Heart right ventricle (tissue), 16 donors: ENCODE measurements around the gene TEC. TPM values are rescaled to one million over a fixed set of nuclear protein-coding genes. Genes with fewer than 3 reads are reported as not detected.
"Not testable (repeated sequence)": the region's sequence is repeated elsewhere in the genome, so short reads cannot be mapped to it uniquely, and the experiment has no call there.

Experiments used
- ATAC-seq, 8 donors: fragments of 200-7000 bp; cut with Tn5 transposase; one replicate each; pipeline ENCODE4 v1.9.1; 2020; ENCODE audit warnings: mild to moderate bottlenecking in 8 of 8, moderate library complexity in 8 of 8, moderate number of reproducible peaks in 1 of 8
- DNase-seq, 2 donors: peaks; one replicate each; pipeline ENCODE4 v3.0.0-alpha.2; 2020
- H3K27ac ChIP-seq, 10 donors: fragments of 200-600 bp; sonication (generic) in 2 of 10; one replicate each; pipeline versions ENCODE4 v1.5.0 to v1.8.0; 2020 to 2022; ENCODE audit warnings: mild to moderate bottlenecking in 3 of 10
- H3K27me3 ChIP-seq, 7 donors: fragments of 200-600 bp; one replicate each; pipeline ENCODE4 v1.8.0; 2021 to 2022; ENCODE audit warnings: mild to moderate bottlenecking in 2 of 7
- H3K36me3 ChIP-seq, 9 donors: fragments of 200-600 bp; sonication (generic) in 1 of 9; one replicate each; pipeline versions ENCODE4 v1.5.0 to v1.8.0; 2020 to 2022; ENCODE audit warnings: mild to moderate bottlenecking in 2 of 9
- H3K4me1 ChIP-seq, 9 donors: fragments of 200-600 bp; sonication (generic) in 1 of 9; one replicate each; pipeline versions ENCODE4 v1.5.0 to v1.8.0; 2020 to 2022; ENCODE audit warnings: mild to moderate bottlenecking in 4 of 9
- H3K4me3 ChIP-seq, 10 donors: fragments of 200-600 bp; sonication (generic) in 2 of 10; one replicate each; pipeline versions ENCODE4 v1.5.0 to v1.8.0; 2020 to 2022; ENCODE audit warnings: mild to moderate bottlenecking in 7 of 10, moderate library complexity in 2 of 10
- H3K9me3 ChIP-seq, 11 donors: fragments of 200-600 bp in 10 of 11; sonication (generic) in 2 of 11; one replicate each; pipeline versions ENCODE4 v1.5.0 to v1.8.0; 2013 to 2022; ENCODE audit warnings: mild to moderate bottlenecking in 2 of 11, control low read depth in 1 of 11, moderate library complexity in 1 of 11
- WGBS, 2 donors: extraction: QIAGEN DNeasy Blood & Tissue Kit; methylation state at CpG; one replicate each; pipeline ENCODE4 v1.1.7; 2013; ENCODE audit warnings: inconsistent platforms in 1 of 2; 5-methylcytosine and 5-hydroxymethylcytosine counted together
- intact Hi-C, 10 donors: fragments of 100-400 bp; cut with DNase I; formaldehyde crosslinking; loops; one replicate each; pipeline versions ENCODE4 v1.11.1 to v1.14.2; 2022
- polyA plus RNA-seq, 2 donors: library from polyadenylated mRNA; stranded (reverse); fragments of 200-250 nt; gene quantifications; one replicate each; pipeline ENCODE4 v1.2.3, GENCODE V29; 2013
- total RNA-seq, 10 donors: library from RNA; stranded (reverse); fragmentation: NEBNext Ultra II Directional in 3 of 10; extraction: Animal tissue kit (Norgen Biotek cat#: 25700) in 3 of 10; gene quantifications; one replicate each; pipeline versions ENCODE4 v1.2.1 to v1.2.4, GENCODE V29; 2021 to 2023
- TF ChIP-seq, protein P1 (sequence below), 9 donors: fragments of 200-600 bp; sonication (generic) in 2 of 9; IDR thresholded peaks; one replicate each; pipeline versions ENCODE4 v1.5.0 to v1.8.0; 2021 to 2022; ENCODE audit warnings: antibody characterized with exemption in 9 of 9, mild to moderate bottlenecking in 5 of 9, moderate library complexity in 1 of 9
- donor health status: Arrhythmogenic right ventricular cardiomyopathy.
- donor health status: ischemic (EF 13 %, LVEDD 7.1; RV severe dilation, severe dysfunction).
- donor health status: healthy with polysubstance abuse.
- donor health status: DM: no; HTN: yes; CAD: no.
- donor health status: DM: no; HTN: no; CAD: no.
- donor health status: ischemic (EF 25% LVEDD 6.9; RV normal size, moderate dysfunction).
- donor health status: ischemic (EF 25% LVEDD 5.7; RV mildly dilated, moderate dysfunction).
- donor health status: healthy.
- donor health status: DM: yes; HTN: yes; CAD: no.
- donor health status: Ischemic cardiomyopathy.
- donor health status: ischemic (EF 35%, LVEDD 5.7; RV mildly dilated, moderate dysfunction).
- donor health status: nonischemic (EF 11% LVEDD 7.7; RV severe dilation, severe dysfunction).
- donor health status: DM: yes; HTN: yes; CAD: no.
- donor health status: PGD.
- donor health status: ischemic (EF 29% LVEDD 5.4; RV normal size, mild dysfunction).
- donor health status: nonischemic (EF 23%, LVEDD 6.1; RV moderate dilation, normal function).

Gene TEC
- total and polyA plus RNA-seq, 12 donors: 1.0 to 3.6 (median 2.2) TPM

DNA sequence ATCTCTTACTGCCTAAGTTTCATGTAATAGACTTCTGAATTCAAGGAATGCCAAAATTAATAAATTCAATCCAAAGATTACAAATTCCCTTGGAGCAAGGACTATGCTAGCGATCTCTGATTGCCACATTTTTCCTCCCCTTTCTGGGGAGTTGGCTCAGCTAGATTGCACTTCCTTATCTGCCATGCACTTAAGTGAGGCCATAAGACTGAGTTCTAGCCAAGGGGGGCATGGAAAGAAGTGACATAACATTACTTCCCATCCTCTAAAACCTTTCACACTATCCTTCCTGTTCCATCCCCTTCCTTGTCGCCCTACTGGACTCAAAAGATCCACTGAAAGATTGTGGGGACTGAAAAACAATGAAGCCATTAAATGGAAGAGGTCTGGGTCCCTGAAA lies 81.8 kb downstream of the TEC start:
- Histone ChIP-seq H3K9me3 (no peaks in the 10 kb centered on the region), H3K27me3 (no peaks in the 10 kb centered on the region), H3K27ac (no peak overlapping the region), H3K4me1 (peaks cover 0 to 16% (median 4%) of the 10 kb centered on the region in 9 donors), H3K36me3 (no peaks in the 10 kb centered on the region), H3K4me3 (no peak overlapping the region)
- intact Hi-C loops: no loop called here
- TF ChIP-seq, protein P1, sequence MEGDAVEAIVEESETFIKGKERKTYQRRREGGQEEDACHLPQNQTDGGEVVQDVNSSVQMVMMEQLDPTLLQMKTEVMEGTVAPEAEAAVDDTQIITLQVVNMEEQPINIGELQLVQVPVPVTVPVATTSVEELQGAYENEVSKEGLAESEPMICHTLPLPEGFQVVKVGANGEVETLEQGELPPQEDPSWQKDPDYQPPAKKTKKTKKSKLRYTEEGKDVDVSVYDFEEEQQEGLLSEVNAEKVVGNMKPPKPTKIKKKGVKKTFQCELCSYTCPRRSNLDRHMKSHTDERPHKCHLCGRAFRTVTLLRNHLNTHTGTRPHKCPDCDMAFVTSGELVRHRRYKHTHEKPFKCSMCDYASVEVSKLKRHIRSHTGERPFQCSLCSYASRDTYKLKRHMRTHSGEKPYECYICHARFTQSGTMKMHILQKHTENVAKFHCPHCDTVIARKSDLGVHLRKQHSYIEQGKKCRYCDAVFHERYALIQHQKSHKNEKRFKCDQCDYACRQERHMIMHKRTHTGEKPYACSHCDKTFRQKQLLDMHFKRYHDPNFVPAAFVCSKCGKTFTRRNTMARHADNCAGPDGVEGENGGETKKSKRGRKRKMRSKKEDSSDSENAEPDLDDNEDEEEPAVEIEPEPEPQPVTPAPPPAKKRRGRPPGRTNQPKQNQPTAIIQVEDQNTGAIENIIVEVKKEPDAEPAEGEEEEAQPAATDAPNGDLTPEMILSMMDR (IDR thresholded peaks at IDR 0.05): no peak
- DNase-seq (no peak), ATAC-seq (peak in 1 of 8 donors; percentile 29)
- WGBS, 2 donors: 28 to 38% methylated on average over 2 of the region's 2 CpGs

DNA sequence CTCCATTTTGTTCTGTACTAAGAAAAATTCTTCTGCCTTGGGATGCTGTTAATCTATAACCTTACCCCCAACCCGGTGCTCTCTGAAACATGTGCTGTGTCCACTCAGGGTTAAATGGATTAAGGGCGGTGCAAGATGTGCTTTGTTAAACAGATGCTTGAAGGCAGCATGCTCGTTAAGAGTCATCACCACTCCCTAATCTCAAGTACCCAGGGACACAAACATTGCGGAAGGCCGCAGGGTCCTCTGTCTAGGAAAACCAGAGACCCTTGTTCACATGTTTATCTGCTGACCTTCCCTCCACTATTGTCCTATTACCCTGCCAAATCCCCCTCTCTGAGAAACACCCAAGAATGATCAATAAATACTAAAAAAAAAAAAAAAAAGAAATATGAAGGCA lies 82.6 kb downstream of the TEC start:
- ATAC-seq, H3K36me3 ChIP-seq, H3K27ac ChIP-seq, intact Hi-C loops, H3K4me3 ChIP-seq, DNase-seq, H3K27me3 ChIP-seq, H3K9me3 ChIP-seq: not testable (repeated sequence)
- 51 to 70% methylated on average over 2 to 3 of the region's 5 CpGs for WGBS, 2 donors
- peaks cover 0 to 16% (median 4%) of the 10 kb centered on the region in 9 donors for H3K4me1 ChIP-seq

DNA sequence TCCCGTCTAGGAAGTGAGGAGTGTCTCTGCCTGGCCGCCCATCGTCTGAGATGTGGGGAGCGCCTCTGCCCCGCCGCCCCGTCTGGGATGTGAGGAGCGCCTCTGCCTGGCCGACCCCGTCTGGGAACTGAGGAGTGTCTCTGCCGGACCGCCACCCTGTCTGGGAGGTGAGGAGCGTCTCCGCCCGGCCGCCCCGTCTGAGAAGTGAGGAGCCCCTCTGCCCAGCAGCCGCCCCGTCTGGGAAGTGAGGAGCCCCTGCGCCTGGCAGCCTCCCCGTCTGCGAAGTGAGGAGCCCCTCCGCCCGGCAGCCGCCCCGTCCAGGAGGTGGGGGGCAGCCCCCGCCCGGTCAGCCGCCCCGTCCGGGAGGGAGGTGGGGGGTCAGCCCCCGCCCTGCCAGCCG lies 83.2 kb downstream of the TEC start:
- H3K27me3 ChIP-seq, H3K9me3 ChIP-seq, H3K36me3 ChIP-seq, H3K27ac ChIP-seq, DNase-seq, H3K4me3 ChIP-seq, intact Hi-C loops, ATAC-seq: not testable (repeated sequence)
- peaks cover 0 to 16% (median 4%) of the 10 kb centered on the region in 9 donors for H3K4me1 ChIP-seq
- WGBS, 2 donors: 95 to 97% methylated on average over 23 to 33 of the region's 33 CpGs

DNA sequence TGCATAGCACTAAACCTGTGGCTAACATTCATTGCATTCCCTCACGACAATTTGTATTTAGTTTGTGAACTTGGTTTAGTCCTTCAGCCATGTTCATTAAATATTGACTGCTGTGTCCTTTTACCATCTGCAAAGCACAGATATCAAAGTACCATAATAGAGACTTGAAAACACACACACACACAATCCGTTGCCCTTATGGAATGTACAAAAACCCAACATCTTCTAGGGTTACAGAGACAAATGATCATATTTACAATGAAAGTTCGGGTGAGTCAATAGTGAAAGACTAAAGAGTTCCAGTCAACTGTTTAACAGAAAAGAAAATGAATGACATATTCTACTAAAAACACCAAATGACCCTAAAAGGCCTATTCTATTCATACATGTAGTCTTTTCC lies 84.8 kb downstream of the TEC start:
- Histone ChIP-seq H3K9me3 (no peaks in the 10 kb centered on the region), H3K27ac (no peak overlapping the region), H3K4me1 (peaks cover 0 to 17% (median 4%) of the 10 kb centered on the region in 9 donors), H3K27me3 (no peaks in the 10 kb centered on the region), H3K36me3 (no peaks in the 10 kb centered on the region), H3K4me3 (no peak overlapping the region)
- TF ChIP-seq, protein P1 (IDR thresholded peaks at IDR 0.05): no peak
- 89 to 90% methylated on average over 3 of the region's 3 CpGs for WGBS, 2 donors
- DNase-seq (no peak), ATAC-seq (no peak)
- intact Hi-C loops: no loop called here

DNA sequence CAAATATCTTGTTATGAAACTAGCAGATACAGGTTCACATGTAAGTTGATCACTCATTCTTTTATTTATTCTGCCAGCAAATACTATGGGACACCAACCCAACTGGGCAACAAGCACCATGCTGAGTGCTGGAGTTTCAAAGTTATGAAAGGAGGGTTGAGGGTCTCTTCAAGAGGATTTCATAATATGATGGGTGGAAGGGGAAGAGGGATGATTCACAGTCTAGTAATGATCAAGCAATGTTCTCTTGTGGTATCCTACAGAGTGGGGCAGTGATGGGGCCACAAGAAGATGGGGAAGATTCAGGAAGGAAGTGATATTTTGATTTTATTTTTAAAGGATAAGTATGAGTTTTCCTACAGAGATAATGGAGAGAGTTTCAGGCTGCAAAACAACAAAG lies 89.4 kb downstream of the TEC start:
- TF ChIP-seq, protein P1 (IDR thresholded peaks at IDR 0.05): no peak
- ATAC-seq: no peak

More for the DNA sequence above, 89.4 kb downstream of the TEC start:
- H3K27me3 ChIP-seq: no peaks in the 10 kb centered on the region
- no peaks in the 10 kb centered on the region for H3K9me3 ChIP-seq
- no peak for DNase-seq
- no peak overlapping the region for H3K4me3 ChIP-seq
- H3K27ac ChIP-seq: no peak overlapping the region
- no peaks in the 10 kb centered on the region for H3K36me3 ChIP-seq
- H3K4me1 ChIP-seq: peaks cover 0 to 6% (median 0%) of the 10 kb centered on the region in 9 donors
- intact Hi-C loops: no loop called here
